HepG2 (cell line): ENCODE measurements around the gene SPDYE4. TPM values are rescaled to one million over a fixed set of nuclear protein-coding genes. Genes with fewer than 3 reads are reported as not detected.

Source experiments
- ATAC-seq: fragments of 200-7000 bp; cut with Tn5 transposase; 3 replicates; pipeline ENCODE4 v1.9.1; 2020; ENCODE audit warnings: mild to moderate bottlenecking, moderate library complexity
- BruUV-seq: library from RNA; stranded (reverse); fragments of 400-500 nt; replicated peaks from 2 replicates; lab custom pipeline; 2021; lab: Mats Ljungman, UMichigan
- CTCF ChIA-PET: fragments of 300-600 bp; formaldehyde crosslinking; extraction: SDS; loops from one replicate; lab custom pipeline; 2021; ENCODE audit warnings: low total read pairs, inconsistent platforms, low intra/inter-chr PET ratio; lab: Yijun Ruan, JAX
- POLR2A ChIA-PET: fragments of 350-600 bp; sonication (Branson Sonifier 250); formaldehyde crosslinking; loops from one replicate; lab custom pipeline; 2020; ENCODE audit warnings: antibody characterized with exemption, inconsistent platforms; lab: Yijun Ruan, JAX
- DNase-seq: peaks from one replicate; pipeline ENCODE4 v3.0.0-alpha.2; 2015; ENCODE audit warnings: low spot score
- FAIRE-seq: peaks from 3 replicates; lab custom pipeline; 2011; peaks lifted over from hg19 to GRCh38; lab: Jason Lieb, UNC
- H2AFZ ChIP-seq: one replicate; pipeline ENCODE4 v1.6.1; 2011; ENCODE audit warnings: low read length, inconsistent platforms
- H3K27ac ChIP-seq: fragments of 300-600 bp; 3 replicates; pipeline ENCODE4 v1.8.0; 2011; ENCODE audit warnings: mixed run types, mild to moderate bottlenecking, mixed read lengths, low read length, inconsistent platforms; ENCODE audit not compliant: insufficient read depth; ENCODE audit errors: extremely low read length
- H3K27me3 ChIP-seq, 2 experiments: fragments of 200-600 bp in 1 of 2; 2 replicates in 1 of 2; 3 replicates in 1 of 2; pipeline versions ENCODE4 v1.6.0 to v1.8.0; 2011; ENCODE audit warnings: low read length in 2 of 2, mild to moderate bottlenecking in 2 of 2, moderate library complexity in 2 of 2, inconsistent platforms in 1 of 2; ENCODE audit not compliant: insufficient read depth in 2 of 2, control insufficient read depth in 1 of 2
- H3K36me3 ChIP-seq, 2 experiments: fragments of 200-600 bp in 1 of 2; replicated peaks in 1 of 2; 2 replicates in 1 of 2; 3 replicates in 1 of 2; pipeline versions ENCODE4 v1.5.1 to v1.8.0; 2011; ENCODE audit warnings: low read length in 2 of 2, inconsistent platforms in 1 of 2; ENCODE audit not compliant: insufficient read depth in 2 of 2, control insufficient read depth in 1 of 2
- H3K4me1 ChIP-seq: 2 replicates; pipeline ENCODE4 v1.5.1; 2012; ENCODE audit warnings: low read length, inconsistent platforms; ENCODE audit not compliant: insufficient read depth
- H3K4me2 ChIP-seq: 2 replicates; pipeline ENCODE4 v1.6.0; 2011; ENCODE audit warnings: low read depth, low read length, inconsistent platforms
- H3K4me3 ChIP-seq, 3 experiments: fragments of 200-600 bp in 1 of 3; sonication (generic), shearing (Covaris generic) in 1 of 3; replicated peaks in 1 of 3; 2 replicates each; pipeline ENCODE4 v1.5.1; 2011 to 2016; ENCODE audit warnings: low read length in 3 of 3, inconsistent platforms in 2 of 3, low read depth in 2 of 3, mild to moderate bottlenecking in 2 of 3, control low read depth in 1 of 3, mixed read lengths in 1 of 3; ENCODE audit not compliant: insufficient read depth in 1 of 3
- H3K79me2 ChIP-seq: one replicate; pipeline ENCODE4 v1.6.1; 2011; ENCODE audit warnings: low read length, inconsistent platforms; ENCODE audit not compliant: insufficient read depth
- H3K9ac ChIP-seq: 2 replicates; pipeline ENCODE4 v1.6.0; 2011; ENCODE audit warnings: mild to moderate bottlenecking, low read depth, low read length, inconsistent platforms; ENCODE audit not compliant: insufficient read depth
- H3K9me3 ChIP-seq: 2 replicates; pipeline ENCODE4 v1.5.1; 2012; ENCODE audit warnings: mild to moderate bottlenecking, low read length
- H4K20me1 ChIP-seq: 2 replicates; pipeline ENCODE4 v1.6.0; 2011; ENCODE audit warnings: inconsistent platforms, mild to moderate bottlenecking, low read length, moderate library complexity; ENCODE audit not compliant: insufficient read depth
- BCL3 ChIP-seq: sonication (generic); formaldehyde crosslinking; IDR thresholded peaks from 2 replicates; pipeline ENCODE4 v1.5.1; 2020; ENCODE audit warnings: mild to moderate bottlenecking, missing genetic modification reagents, moderate library complexity
- CEBPB ChIP-seq: IDR thresholded peaks from 2 replicates; pipeline ENCODE4 v1.6.1; 2011; ENCODE audit warnings: low read depth, low read length, improper control_type of control experiment, borderline replicate concordance
- ESRRA ChIP-seq: sonication (generic); formaldehyde crosslinking; IDR thresholded peaks from 2 replicates; pipeline ENCODE4 v1.5.1; 2020; ENCODE audit warnings: mild to moderate bottlenecking, low read depth, missing genetic modification reagents
- HNF4G ChIP-seq, 2 experiments: sonication (generic) in 1 of 2; formaldehyde crosslinking in 1 of 2; IDR thresholded peaks; 2 replicates each; pipeline versions ENCODE4 v1.4.0 to v1.6.1; 2011 to 2020; ENCODE audit warnings: borderline replicate concordance in 2 of 2, low read depth in 2 of 2, mild to moderate bottlenecking in 2 of 2, low read length in 1 of 2, missing genetic modification reagents in 1 of 2, moderate library complexity in 1 of 2
- HOXA3 ChIP-seq: sonication (generic); formaldehyde crosslinking; IDR thresholded peaks from 2 replicates; pipeline ENCODE4 v1.5.0; 2020; ENCODE audit warnings: missing genetic modification reagents
- PAXIP1 ChIP-seq: sonication (generic); formaldehyde crosslinking; conservative IDR thresholded peaks from 2 replicates; pipeline ENCODE4 v1.4.0; 2020; ENCODE audit warnings: mild to moderate bottlenecking, missing genetic modification reagents, moderate library complexity
- SIN3A ChIP-seq: IDR thresholded peaks from 2 replicates; pipeline ENCODE4 v1.6.1; 2011; ENCODE audit warnings: low read depth, mild to moderate bottlenecking, control low read depth, low read length, borderline replicate concordance
- ZNF746 ChIP-seq: sonication (generic); formaldehyde crosslinking; IDR thresholded peaks from 2 replicates; pipeline ENCODE4 v1.8.0; 2022; ENCODE audit warnings: mild to moderate bottlenecking, missing genetic modification reagents
- WGBS: methylation state at CpG from one replicate; pipeline ENCODE4 v1.1.6; 2017; ENCODE audit warnings: low lambda C conversion rate; 5-methylcytosine and 5-hydroxymethylcytosine counted together
- in situ Hi-C: cut with HindIII; loops from 2 replicates; pipeline ENCODE4 v1.10.0; 2017; ENCODE audit warnings: low pct_unique_long_range_greater_than_20kb; ENCODE audit not compliant: extremely low pct_ligation_motif_present
- intact Hi-C: fragments of 100-400 bp; cut with micrococcal nuclease; formaldehyde crosslinking; loops from one replicate; pipeline ENCODE4 v1.10.0; 2022; ENCODE audit not compliant: unreplicated experiment
- polyA plus RNA-seq, 8 experiments: library from polyadenylated mRNA; depleted of rRNA in 3 of 8; stranded (reverse) in 7 of 8; unstranded in 1 of 8; fragments of >200 nt; fragmentation: Illumina TruSeq in 4 of 8; extraction: Trizol in 4 of 8; gene quantifications; 2 replicates each; pipeline versions ENCODE4 v1.2.1 to v1.2.3, GENCODE V29; 2011 to 2016; ENCODE audit warnings: low read depth in 4 of 8, missing spikeins in 1 of 8, mixed read lengths in 1 of 8; ENCODE audit not compliant: insufficient read depth in 1 of 8
- total RNA-seq, 5 experiments: library from RNA; depleted of rRNA; stranded (reverse); fragments of >200 nt; fragmentation: Illumina TruSeq; extraction: Trizol; gene quantifications; 2 replicates each; pipeline ENCODE4 v1.2.3, GENCODE V29; 2016; ENCODE audit warnings: low read depth in 1 of 5
- TF ChIP-seq, protein P1 (sequence below): IDR thresholded peaks from 2 replicates; pipeline ENCODE4 v1.6.1; 2016; ENCODE audit warnings: low read depth, missing genetic modification reagents, missing compliant biosample characterization

The SPDYE4 gene
- total and polyA plus RNA-seq, 2 of the 13 experiments (the other 11 are each of a cell fraction or from before 2014, with no cell fraction given): not detected

DNA sequence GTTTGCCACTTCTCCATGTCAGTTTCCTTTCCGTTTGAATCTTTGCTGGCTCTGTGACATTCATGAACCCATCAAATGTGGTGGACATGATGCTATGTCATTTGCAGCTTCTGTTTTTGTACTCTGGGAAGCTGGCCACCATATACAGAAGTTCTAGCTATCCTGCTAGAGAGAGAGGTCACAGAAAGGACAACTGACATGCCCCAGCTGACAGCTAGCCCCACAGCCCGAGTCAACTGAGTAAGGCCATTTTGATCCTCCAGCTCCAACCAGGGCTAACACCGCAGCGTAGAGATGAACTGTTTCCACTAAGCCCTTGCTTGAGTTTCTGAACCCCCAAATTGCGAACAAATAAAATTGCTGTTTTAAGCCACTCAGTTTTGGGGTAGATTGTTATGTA lies 47.5 kb downstream of the SPDYE4 start (continued):
- TF ChIP-seq, protein P1, sequence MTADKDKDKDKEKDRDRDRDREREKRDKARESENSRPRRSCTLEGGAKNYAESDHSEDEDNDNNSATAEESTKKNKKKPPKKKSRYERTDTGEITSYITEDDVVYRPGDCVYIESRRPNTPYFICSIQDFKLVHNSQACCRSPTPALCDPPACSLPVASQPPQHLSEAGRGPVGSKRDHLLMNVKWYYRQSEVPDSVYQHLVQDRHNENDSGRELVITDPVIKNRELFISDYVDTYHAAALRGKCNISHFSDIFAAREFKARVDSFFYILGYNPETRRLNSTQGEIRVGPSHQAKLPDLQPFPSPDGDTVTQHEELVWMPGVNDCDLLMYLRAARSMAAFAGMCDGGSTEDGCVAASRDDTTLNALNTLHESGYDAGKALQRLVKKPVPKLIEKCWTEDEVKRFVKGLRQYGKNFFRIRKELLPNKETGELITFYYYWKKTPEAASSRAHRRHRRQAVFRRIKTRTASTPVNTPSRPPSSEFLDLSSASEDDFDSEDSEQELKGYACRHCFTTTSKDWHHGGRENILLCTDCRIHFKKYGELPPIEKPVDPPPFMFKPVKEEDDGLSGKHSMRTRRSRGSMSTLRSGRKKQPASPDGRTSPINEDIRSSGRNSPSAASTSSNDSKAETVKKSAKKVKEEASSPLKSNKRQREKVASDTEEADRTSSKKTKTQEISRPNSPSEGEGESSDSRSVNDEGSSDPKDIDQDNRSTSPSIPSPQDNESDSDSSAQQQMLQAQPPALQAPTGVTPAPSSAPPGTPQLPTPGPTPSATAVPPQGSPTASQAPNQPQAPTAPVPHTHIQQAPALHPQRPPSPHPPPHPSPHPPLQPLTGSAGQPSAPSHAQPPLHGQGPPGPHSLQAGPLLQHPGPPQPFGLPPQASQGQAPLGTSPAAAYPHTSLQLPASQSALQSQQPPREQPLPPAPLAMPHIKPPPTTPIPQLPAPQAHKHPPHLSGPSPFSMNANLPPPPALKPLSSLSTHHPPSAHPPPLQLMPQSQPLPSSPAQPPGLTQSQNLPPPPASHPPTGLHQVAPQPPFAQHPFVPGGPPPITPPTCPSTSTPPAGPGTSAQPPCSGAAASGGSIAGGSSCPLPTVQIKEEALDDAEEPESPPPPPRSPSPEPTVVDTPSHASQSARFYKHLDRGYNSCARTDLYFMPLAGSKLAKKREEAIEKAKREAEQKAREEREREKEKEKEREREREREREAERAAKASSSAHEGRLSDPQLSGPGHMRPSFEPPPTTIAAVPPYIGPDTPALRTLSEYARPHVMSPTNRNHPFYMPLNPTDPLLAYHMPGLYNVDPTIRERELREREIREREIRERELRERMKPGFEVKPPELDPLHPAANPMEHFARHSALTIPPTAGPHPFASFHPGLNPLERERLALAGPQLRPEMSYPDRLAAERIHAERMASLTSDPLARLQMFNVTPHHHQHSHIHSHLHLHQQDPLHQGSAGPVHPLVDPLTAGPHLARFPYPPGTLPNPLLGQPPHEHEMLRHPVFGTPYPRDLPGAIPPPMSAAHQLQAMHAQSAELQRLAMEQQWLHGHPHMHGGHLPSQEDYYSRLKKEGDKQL (CRISPR knock-in tag): no peak
- TF ChIP-seq CEBPB (no peak), ZNF746 (CRISPR knock-in tag) (no peak), HOXA3 (no peak)

DNA sequence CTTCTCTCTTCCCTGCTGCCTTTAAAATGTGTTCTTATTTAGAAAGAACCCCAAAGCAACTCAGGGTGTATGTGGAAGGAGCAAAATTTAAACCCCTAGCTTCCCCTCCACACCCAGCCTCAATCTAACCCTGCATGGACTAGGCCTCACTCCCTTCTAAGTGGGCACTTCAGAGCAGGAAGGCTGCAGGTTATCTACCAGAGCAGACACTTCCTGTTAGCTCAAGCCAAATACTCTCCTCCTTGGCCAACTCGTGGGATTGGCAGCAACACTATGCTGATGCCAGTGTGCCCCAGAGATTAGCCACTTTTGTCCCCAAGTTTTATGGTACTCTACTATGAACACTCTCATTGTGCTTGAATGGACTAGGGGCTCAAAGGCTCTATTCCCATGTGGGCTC lies 49.3 kb downstream of the SPDYE4 start:
- ATAC-seq (no peak), DNase-seq (no peak), FAIRE-seq (no peak)
- no peaks in the 10 kb centered on the region for H3K79me2 ChIP-seq
- no peak overlapping the region for H2AFZ ChIP-seq
- H3K9me3 ChIP-seq: no peaks in the 10 kb centered on the region
- BruUV-seq: no TSS peak
- 33% methylated on average over 1 of the region's 1 CpG for WGBS
- no peaks in the 10 kb centered on the region; a peak in 1 of 5 replicates for H3K27me3 ChIP-seq
- peaks cover 30% of the 10 kb centered on the region for H3K4me1 ChIP-seq
- no peaks in the 10 kb centered on the region for H3K36me3 ChIP-seq
- H3K4me3 ChIP-seq: no peak overlapping the region
- intact Hi-C loops: no loop called here
- CTCF ChIA-PET: no interaction called here
- in situ Hi-C loops: no loop called here
- H3K9ac ChIP-seq: no peak overlapping the region
- no peaks in the 10 kb centered on the region for H4K20me1 ChIP-seq
- H3K4me2 ChIP-seq: no peak overlapping the region
- POLR2A ChIA-PET: no interaction called here
- no peak overlapping the region for H3K27ac ChIP-seq
- TF ChIP-seq BCL3 (CRISPR knock-in tag) (no peak), ESRRA (no peak), HNF4G (IDR thresholded peaks at IDR 0.05; ENCODE audit: borderline replicate concordance, low read depth, low read length) (no peak), HNF4G (CRISPR knock-in tag; IDR thresholded peaks at IDR 0.05; ENCODE audit: borderline replicate concordance, low read depth) (no peak), PAXIP1 (CRISPR knock-in tag) (no peak), SIN3A (no peak)
